Stimulated activated CD4-positive, alpha-beta T cell treated with anti-CD3 and anti-CD28 coated beads, Interleukin-2, amount 100 ng/mL, for 4 hours (primary cell): ENCODE data around the gene VTI1B.
"Not testable (repeated sequence)": the region's sequence is repeated elsewhere in the genome, so short reads cannot be mapped to it uniquely, and the experiment has no call there.

ENCODE experiments used
- DNase-seq: peaks from one replicate; pipeline ENCODE4 v3.0.0-alpha.2; 2020; ENCODE audit warnings: low read depth

The VTI1B gene

GRCh38 chr14:67627519-67627918 lies 46.9 kb downstream of the VTI1B start:
- no peak for DNase-seq

GRCh38 chr14:67626131-67626530 lies 48.3 kb downstream of the VTI1B start:
- DNase-seq = not testable (repeated sequence)

- no peak for DNase-seq
These were observed 51.3 kb downstream of the VTI1B start for GRCh38 chr14:67623114-67623513.

GRCh38 chr14:67622675-67623074 lies 51.8 kb downstream of the VTI1B start:
- DNase-seq = no peak

- DNase-seq = no peak
These were observed 54.1 kb downstream of the VTI1B start for GRCh38 chr14:67620217-67620785.

GRCh38 chr14:67619446-67620216 lies 54.8 kb downstream of the VTI1B start, which contains the start of gene ARG2:
ARG2 (plus strand) TSS chr14:67619920; CDS start chr14:67619978, 58 bp downstream.
- DNase-seq = peak; percentile 95

- no peak for DNase-seq
These were observed 55.8 kb downstream of the VTI1B start for GRCh38 chr14:67618617-67619063.

GRCh38 chr14:67610491-67610890 lies 63.9 kb downstream of the VTI1B start:
- no peak for DNase-seq

GRCh38 chr14:67609642-67610310 lies 64.7 kb downstream of the VTI1B start:
- DNase-seq = no peak

- no peak for DNase-seq
These were observed 66.8 kb downstream of the VTI1B start for GRCh38 chr14:67607646-67608045.

- DNase-seq = no peak
These were observed 71.4 kb downstream of the VTI1B start for GRCh38 chr14:67602995-67603545.

- DNase-seq = no peak
These were observed 72.4 kb downstream of the VTI1B start for GRCh38 chr14:67602076-67602475.

- not testable (repeated sequence) for DNase-seq
These were observed 73.9 kb downstream of the VTI1B start for GRCh38 chr14:67600562-67600974.

GRCh38 chr14:67599698-67600561 lies 74.5 kb downstream of the VTI1B start, which contains the start of gene PIGH:
PIGH (minus strand) TSS chr14:67600268; CDS start chr14:67600203, 65 bp downstream.
- peak; percentile 88 for DNase-seq
